ENCODE measurements around the gene PDXDC1. TPM values are rescaled to one million over a fixed set of nuclear protein-coding genes. Genes with fewer than 3 reads are reported as not detected.
"Not testable (repeated sequence)": the region's sequence is repeated elsewhere in the genome, so short reads cannot be mapped to it uniquely, and the experiment has no call there.

PDXDC1 gene
- total RNA-seq, 2 experiments from 2014 or later: 46.4 to 46.6 TPM

DNA sequence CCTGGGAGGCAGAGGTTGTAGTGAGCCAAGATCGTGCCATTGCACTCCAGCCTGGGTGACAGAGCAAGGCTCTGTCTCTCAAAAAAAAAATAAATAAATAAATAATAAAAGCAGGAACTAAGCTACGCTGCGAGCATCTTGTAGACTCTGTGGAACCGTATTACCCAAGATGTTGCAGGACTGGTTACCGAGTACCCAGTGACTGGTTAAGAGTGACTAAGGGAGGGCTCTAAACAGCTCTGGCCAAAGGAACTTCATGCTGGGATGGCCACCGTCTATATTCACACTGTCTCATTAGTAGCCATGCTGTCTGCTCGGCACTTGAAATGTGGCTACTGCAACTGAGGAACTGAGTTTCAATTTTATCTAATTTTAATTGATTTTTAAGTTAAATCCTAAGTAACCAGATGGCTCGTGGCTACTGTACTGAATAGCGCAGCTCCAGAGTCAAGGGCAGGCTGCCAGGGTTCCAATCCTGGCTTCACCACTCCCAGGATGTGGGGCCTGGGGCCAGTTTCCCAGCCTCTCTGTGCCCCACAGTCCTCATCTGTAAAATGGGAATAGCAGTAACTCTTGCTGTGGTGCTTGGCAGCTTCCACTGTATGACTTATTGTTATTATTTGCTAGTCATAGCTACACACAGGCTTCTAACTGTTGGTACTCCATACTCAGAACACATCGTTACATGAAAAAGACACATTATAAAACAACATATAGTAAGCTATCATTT lies 78.1 kb downstream of the PDXDC1 start:
- ChIA-PET POLR2A (no interaction called here), CTCF (no interaction called here)
- ATAC-seq (no peak), DNase-seq (no peak)
- Mint-ChIP-seq H3K36me3 (ENCODE audit: low read depth) (peaks cover 3% of the 10 kb centered on the region), H3K27me3 (ENCODE audit: low read depth) (no peaks in the 10 kb centered on the region), H3K4me1 (ENCODE audit: low read depth) (peaks cover 28% of the 10 kb centered on the region), H3K9me3 (ENCODE audit: insufficient read depth) (no peaks in the 10 kb centered on the region), H3K4me3 (no peak overlapping the region), H3K27ac (no peak overlapping the region)

DNA sequence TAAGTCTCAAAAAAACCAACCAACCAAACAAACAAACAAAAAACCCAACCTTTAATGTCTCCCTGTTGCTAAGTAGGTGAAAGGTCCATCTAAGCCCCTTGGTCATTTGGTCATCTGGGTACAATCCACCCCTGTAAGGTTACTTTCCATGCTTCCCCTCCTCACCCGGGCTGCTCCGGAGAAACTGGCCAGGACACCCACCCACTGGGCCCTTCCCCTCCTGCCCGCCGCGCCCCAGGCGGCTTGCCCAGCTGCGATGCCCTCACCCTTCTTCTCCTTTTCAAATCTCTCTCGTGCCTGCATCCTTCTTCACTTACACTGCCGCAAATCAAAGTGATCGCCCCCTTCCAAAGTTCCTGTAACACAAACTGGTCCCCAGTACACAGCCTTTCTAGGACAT lies 79.1 kb downstream of the PDXDC1 start:
- ChIA-PET POLR2A (no interaction called here), CTCF (interaction anchor here (1.5 kb wide), 1 partner anchor 21 kb away, joined by 3 read pairs; no protein-coding TSS in a partner anchor)
- H3K27ac Mint-ChIP-seq: no peak overlapping the region
- no peak for ATAC-seq
- peak overlapping the region; percentile 92 for H3K4me3 Mint-ChIP-seq
- DNase-seq: no peak
- H3K4me1 Mint-ChIP-seq (ENCODE audit: low read depth): peaks cover 28% of the 10 kb centered on the region
- no peaks in the 10 kb centered on the region for H3K27me3 Mint-ChIP-seq (ENCODE audit: low read depth)
- H3K36me3 Mint-ChIP-seq (ENCODE audit: low read depth): peaks cover 3% of the 10 kb centered on the region
- H3K9me3 Mint-ChIP-seq (ENCODE audit: insufficient read depth): no peaks in the 10 kb centered on the region

DNA sequence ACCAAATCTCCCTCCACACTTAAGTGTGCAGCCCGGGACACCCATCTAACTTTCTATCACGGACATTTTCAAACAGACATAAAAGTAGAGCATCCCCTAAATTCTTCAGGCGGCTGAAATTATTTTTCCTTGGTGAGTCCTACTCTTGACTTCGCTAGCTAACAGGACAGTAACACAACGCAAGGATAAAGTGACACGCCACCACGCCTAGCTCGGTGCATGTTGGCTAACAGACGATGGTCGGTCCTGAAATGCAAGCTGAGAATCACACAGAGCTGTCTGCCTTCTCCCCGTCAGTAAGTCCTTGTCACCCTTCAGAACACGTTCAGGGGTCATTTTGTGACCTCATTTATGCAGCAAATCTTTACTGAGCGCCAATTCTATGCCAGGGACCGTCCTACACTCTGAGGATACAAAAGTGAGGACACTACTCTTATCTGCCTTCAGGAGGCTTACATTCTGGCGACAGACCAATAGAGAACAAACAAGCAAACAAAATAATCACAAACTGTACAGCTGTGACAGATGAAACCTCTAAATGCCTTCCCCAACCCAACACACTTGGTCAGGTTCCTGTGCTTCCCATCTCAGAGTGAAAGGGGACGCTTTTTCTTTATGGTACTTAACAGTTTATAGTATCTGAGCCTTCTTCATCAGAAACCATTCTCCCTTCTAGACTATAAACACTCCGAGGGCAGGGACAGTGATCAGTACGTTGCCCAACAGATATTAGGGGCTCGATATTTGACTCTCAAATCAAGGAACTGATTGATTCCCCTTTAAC lies 79.7 kb downstream of the PDXDC1 start:
- H3K9me3 Mint-ChIP-seq (ENCODE audit: insufficient read depth): no peaks in the 10 kb centered on the region
- H3K27me3 Mint-ChIP-seq (ENCODE audit: low read depth): no peaks in the 10 kb centered on the region
- H3K4me1 Mint-ChIP-seq (ENCODE audit: low read depth): peaks cover 27% of the 10 kb centered on the region
- ATAC-seq (no peak), DNase-seq (no peak)
- ChIA-PET CTCF (interaction anchor here (1.5 kb wide), 1 partner anchor 21 kb away, joined by 3 read pairs; no protein-coding TSS in a partner anchor), POLR2A (no interaction called here)
- H3K27ac Mint-ChIP-seq: peak overlapping the region; percentile 86
- H3K4me3 Mint-ChIP-seq: peak overlapping the region; percentile 92
- peaks cover 9% of the 10 kb centered on the region for H3K36me3 Mint-ChIP-seq (ENCODE audit: low read depth)

DNA sequence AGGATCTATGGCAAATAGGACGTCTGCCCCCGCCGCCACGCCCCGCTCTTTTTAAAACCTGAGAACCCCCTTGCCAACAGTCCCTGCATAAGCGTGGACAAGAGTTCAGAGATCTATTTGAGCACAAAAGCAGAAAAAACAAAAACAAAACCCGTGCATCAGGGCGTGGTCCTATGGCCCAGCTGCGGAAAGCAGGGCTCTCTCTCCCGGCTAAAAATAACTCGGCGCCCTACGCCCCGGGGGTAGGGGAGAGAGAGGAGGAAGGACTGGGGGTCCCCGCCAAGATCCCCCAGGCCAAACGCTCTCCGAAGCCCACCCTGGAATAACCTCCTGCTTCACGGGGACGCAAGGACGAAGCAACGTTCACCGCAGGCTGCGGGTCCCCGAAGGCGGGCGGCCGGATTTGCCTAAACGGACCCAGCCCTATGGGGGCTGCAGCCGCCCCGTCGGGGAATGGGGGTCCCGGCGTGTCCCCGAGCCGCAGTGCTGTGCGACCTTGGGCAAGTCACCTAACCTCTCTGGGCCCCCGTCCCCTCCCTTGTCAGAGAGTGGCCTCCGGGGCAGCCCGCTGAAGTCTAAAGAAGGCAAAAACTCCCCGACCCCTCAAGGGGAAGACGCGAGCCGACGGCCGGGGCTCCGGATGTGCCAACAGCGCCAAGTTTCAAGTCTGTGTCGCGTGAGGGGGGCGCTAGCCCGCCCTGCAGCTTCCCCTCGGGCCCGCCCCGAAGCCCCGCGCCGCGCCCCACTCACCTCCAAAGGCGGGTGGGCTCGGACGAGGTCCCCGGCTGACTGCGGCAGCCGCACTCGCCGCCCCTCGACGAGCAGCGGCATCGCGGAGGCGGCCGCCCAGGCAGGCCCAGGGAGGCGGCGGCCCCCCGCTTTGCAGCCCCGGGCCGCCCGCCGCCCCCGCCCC lies 80.6 kb downstream of the PDXDC1 start:
- H3K36me3 Mint-ChIP-seq (ENCODE audit: low read depth): peaks cover 14% of the 10 kb centered on the region
- POLR2A ChIA-PET: interaction anchor here (1.6 kb wide), 1 partner anchor 38 kb away, joined by 4 read pairs; the partner anchor contains the start of gene RRN3
- CTCF ChIA-PET: interaction anchor here (0.6 to 2.6 kb wide), 4 partner anchors 17 to 372 kb away, joined by 3 to 19 read pairs (median 4); no protein-coding TSS in a partner anchor
- H3K27me3 Mint-ChIP-seq (ENCODE audit: low read depth): no peaks in the 10 kb centered on the region
- H3K9me3 Mint-ChIP-seq (ENCODE audit: insufficient read depth): no peaks in the 10 kb centered on the region
- DNase-seq (peak; percentile 79), ATAC-seq (peak; percentile 81)
- H3K27ac Mint-ChIP-seq: peak overlapping the region; percentile 86
- H3K4me3 Mint-ChIP-seq: peak overlapping the region; percentile 92
- peaks cover 21% of the 10 kb centered on the region for H3K4me1 Mint-ChIP-seq (ENCODE audit: low read depth)

DNA sequence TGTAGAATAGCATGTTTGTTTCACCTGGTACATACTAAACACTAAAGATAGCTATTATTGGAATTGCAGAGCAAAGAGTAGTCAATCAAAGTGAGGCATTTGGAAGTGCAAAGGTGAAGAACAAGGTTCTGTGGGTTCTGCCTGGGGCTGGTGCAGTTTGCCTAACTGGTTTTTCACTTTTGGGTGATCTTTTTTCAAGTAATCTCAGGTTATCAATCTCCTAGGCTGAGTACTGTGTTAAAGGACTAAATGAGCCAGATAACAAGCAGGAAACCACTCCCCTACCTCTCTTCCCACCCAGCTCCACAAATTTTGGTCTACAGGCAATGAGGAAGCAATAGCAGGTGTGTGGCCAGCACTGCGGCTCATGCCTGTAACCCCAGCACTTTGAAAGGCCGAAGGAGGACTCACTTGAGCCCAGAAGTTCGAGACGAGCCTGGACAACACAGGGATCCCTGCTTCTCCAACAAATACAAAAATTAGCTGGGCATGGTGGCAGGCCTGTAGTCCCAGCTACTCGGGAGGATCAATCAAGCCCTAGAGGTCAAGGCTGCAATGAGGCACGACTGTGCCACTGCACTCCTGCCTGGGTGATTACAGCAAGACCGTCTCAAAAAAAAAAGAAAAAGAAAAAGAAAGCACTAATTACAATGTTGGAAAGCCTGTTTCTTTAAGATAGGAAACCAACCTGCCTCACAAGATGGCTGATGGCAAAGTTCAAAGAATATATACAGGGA lies 83.0 kb downstream of the PDXDC1 start:
- Mint-ChIP-seq H3K4me3 (no peak overlapping the region), H3K27me3 (ENCODE audit: low read depth) (no peaks in the 10 kb centered on the region), H3K4me1 (ENCODE audit: low read depth) (peaks cover 17% of the 10 kb centered on the region), H3K36me3 (ENCODE audit: low read depth) (peaks cover 36% of the 10 kb centered on the region), H3K27ac (no peak overlapping the region), H3K9me3 (ENCODE audit: insufficient read depth) (no peaks in the 10 kb centered on the region)
- ATAC-seq (no peak), DNase-seq (no peak)
- CTCF ChIA-PET: interaction anchor here (2.6 kb wide), 1 partner anchor 15 kb away, joined by 19 read pairs; no protein-coding TSS in a partner anchor
- POLR2A ChIA-PET: no interaction called here

DNA sequence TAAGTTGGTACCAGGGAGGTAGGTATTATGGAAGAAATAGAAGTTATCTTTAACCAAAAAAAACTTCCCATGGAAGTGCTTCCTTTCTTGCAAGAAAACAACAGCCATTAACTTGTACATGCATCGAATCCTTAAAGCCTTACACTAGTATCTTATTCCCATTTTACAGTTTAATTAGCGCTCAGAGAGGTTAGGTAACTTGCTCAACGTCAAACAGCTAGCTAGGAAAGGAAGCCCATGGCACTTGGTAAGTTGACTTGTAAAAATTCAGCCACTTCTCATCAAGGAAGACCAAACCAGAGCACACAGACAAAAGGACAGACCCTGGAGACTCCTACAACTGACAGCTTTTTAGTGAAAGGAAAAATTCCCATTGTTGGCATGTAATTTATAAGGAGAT lies 84.5 kb downstream of the PDXDC1 start:
- Mint-ChIP-seq H3K27me3 (ENCODE audit: low read depth) (no peaks in the 10 kb centered on the region), H3K4me3 (no peak overlapping the region), H3K9me3 (ENCODE audit: insufficient read depth) (no peaks in the 10 kb centered on the region), H3K4me1 (ENCODE audit: low read depth) (peaks cover 13% of the 10 kb centered on the region), H3K27ac (no peak overlapping the region), H3K36me3 (ENCODE audit: low read depth) (peaks cover 41% of the 10 kb centered on the region)
- ATAC-seq: no peak
- ChIA-PET CTCF (no interaction called here), POLR2A (no interaction called here)
- no peak for DNase-seq

DNA sequence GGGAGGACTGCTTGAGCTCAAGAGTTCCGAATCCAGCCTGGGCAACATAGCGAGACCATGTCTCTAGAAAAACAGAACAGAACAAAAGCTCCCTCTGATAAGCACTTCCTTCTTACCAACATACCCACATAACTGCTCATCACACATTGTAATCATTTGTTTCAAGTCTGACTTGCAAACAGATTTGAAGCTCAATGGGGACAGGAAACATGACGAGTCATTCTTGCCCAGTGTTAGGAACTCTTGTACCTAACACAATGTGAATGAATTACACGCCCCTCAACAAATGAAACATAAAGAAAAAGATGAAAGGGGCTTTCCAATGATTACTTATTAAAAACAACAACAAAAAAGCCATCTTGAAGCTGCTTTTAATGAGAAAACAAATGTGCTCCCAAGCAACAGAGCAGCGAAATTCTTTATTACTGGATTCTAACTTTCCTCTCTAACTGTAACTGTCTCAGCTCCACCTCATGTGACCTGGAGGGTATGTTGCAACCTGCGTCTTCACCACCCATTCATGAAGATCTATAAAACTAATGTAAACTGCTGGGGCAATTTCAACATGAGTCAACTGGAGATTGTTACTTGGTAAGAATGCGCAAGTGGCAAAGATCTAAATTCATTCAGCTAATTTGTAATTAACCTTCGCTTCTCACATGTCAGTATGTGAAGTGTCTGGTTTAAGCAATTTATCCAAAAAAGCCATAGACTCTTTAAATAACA lies 87.4 kb downstream of the PDXDC1 start:
- H3K27me3 Mint-ChIP-seq (ENCODE audit: low read depth); POLR2A ChIA-PET; H3K4me1 Mint-ChIP-seq (ENCODE audit: low read depth); H3K27ac Mint-ChIP-seq; H3K9me3 Mint-ChIP-seq (ENCODE audit: insufficient read depth); H3K4me3 Mint-ChIP-seq; DNase-seq; ATAC-seq: not testable (repeated sequence)
- H3K36me3 Mint-ChIP-seq (ENCODE audit: low read depth): peaks cover 48% of the 10 kb centered on the region
- CTCF ChIA-PET: interaction anchor here (1.6 kb wide), 1 partner anchor 11 kb away, joined by 7 read pairs; no protein-coding TSS in a partner anchor

DNA sequence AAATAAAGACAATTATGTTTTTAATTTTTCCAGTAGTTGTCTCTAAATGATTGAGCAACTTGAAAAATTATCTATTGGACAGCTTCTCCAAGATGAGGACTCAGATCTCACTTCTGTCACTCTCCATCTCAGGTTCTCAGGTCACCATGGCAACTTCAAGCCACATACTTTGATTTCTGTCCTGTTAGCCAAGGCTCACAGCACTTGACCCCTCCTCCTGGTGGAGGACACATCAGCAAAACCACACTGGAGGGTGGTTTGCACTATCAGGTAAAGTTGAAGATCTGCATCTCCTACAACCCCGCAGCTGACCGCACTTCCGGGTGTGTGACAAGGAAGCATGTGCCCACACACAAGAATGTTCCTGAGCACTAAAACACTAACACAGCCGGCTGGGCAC lies 91.1 kb downstream of the PDXDC1 start:
- peaks cover 40% of the 10 kb centered on the region for H3K36me3 Mint-ChIP-seq (ENCODE audit: low read depth)
- POLR2A ChIA-PET; H3K4me1 Mint-ChIP-seq (ENCODE audit: low read depth); H3K27me3 Mint-ChIP-seq (ENCODE audit: low read depth); DNase-seq; H3K9me3 Mint-ChIP-seq (ENCODE audit: insufficient read depth); CTCF ChIA-PET; H3K27ac Mint-ChIP-seq; H3K4me3 Mint-ChIP-seq; ATAC-seq: not testable (repeated sequence)

DNA sequence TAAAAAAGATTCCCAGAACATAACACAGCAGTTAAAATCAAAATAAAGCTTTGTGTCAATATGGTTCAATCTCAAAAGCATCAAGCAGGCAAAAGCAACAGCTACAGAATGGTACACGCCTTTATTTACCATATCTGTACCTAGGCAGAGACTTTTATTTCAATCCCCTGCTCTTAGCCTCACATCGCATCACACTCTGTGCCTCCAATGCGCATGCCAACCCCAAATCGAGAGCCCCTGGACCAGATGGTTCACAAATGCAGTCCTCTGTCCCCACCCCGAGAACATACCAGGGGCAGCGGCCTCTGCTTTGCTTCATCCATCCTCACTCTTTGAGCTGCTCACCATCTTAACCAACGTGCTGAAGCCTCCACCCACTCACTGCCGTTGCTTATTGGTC lies 91.9 kb downstream of the PDXDC1 start:
- H3K4me3 Mint-ChIP-seq; H3K4me1 Mint-ChIP-seq (ENCODE audit: low read depth); H3K27me3 Mint-ChIP-seq (ENCODE audit: low read depth); POLR2A ChIA-PET; H3K9me3 Mint-ChIP-seq (ENCODE audit: insufficient read depth); H3K27ac Mint-ChIP-seq; DNase-seq; ATAC-seq; CTCF ChIA-PET: not testable (repeated sequence)
- H3K36me3 Mint-ChIP-seq (ENCODE audit: low read depth): peaks cover 34% of the 10 kb centered on the region

DNA sequence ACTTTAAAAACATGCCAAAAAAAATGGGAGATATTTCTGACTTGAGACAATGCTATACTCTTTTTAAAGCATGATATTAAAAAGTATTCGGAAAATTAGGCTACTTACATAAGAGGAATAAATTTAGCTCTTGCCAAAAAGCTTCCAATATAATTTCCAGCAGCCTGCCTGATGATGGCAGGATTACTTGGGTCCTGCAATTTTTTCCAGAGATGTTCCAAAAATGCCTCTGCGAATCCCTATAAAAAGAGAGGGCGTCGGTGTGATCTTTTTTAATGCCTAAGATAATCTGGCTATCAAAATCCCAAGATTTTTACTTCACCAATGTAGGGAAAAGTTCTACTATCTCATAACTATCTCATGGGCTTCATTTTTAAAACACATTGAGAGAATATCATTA lies 96.2 kb downstream of the PDXDC1 start:
- POLR2A ChIA-PET; H3K27me3 Mint-ChIP-seq (ENCODE audit: low read depth); H3K9me3 Mint-ChIP-seq (ENCODE audit: insufficient read depth); DNase-seq; ATAC-seq; H3K4me1 Mint-ChIP-seq (ENCODE audit: low read depth); H3K4me3 Mint-ChIP-seq; H3K27ac Mint-ChIP-seq: not testable (repeated sequence)
- CTCF ChIA-PET: interaction anchor here (3.8 kb wide), 1 partner anchor 14 kb away, joined by 19 read pairs; the partner anchor contains the start of gene NTAN1
- H3K36me3 Mint-ChIP-seq (ENCODE audit: low read depth): peaks cover 39% of the 10 kb centered on the region
